NCI-H524 treated with DMSO at 0.1 percent for 48 hours (cell line): ENCODE data around the gene SLC1A2.

Experiments
- DNase-seq: peaks from one replicate; lab custom pipeline; 2025; lab: John Stamatoyannopoulos, UW

Gene SLC1A2

DNA sequence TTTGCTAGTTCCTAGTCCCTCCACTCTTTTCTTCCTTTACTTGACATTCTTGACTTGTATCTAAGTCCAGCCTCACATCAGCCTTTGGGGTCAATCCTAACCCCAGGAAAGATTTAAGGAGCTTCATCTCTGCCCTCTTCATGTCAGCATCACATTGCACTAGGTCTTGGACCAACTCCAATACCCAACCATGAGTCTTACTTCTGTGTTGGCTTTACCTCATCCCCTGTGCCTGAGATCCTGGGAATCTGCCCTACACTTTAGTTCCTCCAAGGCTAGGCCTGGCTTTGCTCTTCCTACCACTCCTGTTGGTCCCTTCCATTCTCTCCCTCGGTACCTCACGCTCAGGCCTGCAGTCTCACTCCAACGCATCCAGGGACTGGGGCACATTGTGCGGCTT is 117.0 kb downstream of the SLC1A2 start:
- no peak for DNase-seq

DNA sequence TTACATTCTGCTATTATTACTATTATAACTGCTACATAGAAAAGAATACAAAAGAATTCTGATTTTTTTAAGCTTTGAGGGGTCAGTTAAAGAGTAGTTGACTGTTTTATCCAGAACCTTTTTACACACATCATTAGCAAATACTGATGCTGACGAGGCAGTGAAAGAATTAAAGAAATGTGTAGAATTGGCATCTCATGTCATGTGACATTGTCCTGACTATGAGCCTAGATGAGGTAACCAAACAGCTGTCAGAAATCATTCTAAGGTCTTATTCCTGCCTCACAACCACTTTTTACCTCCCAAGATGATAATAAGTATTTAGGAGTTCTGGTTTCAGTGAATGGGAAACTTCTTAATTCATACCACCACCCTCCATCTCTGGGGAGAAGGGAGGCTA is 121.0 kb downstream of the SLC1A2 start:
- no peak for DNase-seq

DNA sequence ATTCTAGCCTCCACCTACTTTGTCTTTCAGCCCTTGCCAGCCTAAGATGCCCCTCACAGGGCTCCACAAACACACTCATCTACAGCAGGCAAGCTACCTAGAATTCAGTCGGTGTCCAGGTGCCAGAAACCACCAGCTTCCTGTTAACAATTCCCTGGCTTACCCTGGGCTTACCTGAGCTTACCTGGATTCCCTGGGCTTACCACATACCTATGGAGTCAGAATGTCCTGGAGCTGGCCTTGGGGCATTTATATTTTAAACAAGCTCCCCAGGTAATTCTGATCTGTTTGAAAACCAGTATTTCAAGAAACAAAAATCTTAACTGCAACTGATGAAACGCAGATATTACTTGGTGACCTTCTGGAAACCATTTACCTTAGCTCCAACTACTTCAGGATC is 123.6 kb downstream of the SLC1A2 start:
- DNase-seq, result no peak

DNA sequence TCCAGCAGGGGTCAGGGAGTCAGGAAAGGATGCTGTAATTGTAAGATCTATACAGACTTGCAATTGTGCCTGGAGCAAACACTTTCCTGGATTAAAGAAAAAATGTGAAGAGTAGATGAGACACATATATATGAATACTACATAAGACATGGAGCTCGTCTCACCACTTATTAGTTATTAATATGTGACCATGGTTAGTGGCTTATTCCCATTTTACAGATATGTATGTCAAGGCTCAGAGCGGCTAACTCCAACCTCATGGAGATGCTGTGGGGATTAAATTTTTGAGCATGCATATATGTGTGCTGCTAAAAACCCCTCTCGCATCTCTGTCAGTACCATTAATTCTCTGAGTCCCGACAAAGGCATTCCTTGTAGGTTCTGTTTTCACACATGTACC is 125.7 kb downstream of the SLC1A2 start:
- DNase-seq, result no peak

DNA sequence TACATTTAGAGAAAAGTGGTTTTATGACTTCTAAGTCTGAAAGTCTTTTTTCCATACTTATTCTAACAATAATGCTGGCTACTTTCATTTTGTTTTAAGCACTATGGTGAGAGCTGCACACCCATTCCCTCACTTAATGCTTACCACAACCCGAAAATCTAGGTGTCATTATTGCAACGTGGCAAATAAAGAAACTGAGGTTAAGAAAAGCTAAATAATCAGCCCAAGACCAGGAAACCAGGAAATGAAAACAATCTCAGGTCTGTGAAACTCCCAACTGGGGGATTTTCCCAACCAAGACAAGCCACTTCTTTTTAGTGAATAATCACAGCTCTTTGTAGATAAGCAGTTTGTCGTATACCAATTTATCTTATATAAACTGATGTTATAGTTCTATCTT is 126.3 kb downstream of the SLC1A2 start:
- DNase-seq, result no peak

DNA sequence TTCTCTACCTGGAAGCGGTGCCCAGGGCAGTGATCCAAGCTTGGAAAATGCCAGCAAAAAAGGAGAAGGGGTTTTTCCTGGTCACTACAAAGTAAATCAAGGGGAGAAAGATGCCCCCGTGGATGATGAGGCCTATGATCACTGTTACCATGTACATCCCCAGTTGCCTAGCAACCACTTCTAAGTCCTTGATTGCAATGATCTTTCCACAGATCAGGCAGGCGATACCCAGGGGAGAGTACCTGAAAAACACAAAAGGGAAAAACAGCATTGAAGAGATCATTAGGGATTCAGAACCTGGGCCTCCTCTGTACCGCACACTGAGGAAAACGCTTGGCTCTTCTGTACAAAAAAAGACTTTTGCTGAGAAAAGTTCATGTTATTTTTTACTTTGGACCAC is 127.1 kb downstream of the SLC1A2 start:
- DNase-seq, result no peak

DNA sequence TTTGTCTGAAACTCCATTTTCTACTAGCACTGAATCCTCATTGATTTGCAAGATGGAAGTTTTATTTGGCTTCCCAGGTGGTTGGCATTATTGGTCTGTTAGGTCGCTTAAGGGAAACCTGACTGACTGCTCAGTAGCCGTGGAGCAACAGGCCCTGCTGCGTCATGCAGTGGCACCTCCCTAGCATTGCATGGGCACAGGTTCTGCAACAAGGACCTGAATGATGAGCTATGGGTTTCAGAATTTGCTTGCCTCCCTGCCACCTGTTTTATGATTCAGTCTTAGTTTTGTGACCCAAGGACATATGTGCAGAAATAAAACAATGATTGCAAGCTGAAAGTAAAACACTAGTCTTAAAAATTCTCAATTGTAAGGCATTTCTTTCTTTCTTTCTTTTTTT is 128.5 kb downstream of the SLC1A2 start:
- DNase-seq, result no peak

DNA sequence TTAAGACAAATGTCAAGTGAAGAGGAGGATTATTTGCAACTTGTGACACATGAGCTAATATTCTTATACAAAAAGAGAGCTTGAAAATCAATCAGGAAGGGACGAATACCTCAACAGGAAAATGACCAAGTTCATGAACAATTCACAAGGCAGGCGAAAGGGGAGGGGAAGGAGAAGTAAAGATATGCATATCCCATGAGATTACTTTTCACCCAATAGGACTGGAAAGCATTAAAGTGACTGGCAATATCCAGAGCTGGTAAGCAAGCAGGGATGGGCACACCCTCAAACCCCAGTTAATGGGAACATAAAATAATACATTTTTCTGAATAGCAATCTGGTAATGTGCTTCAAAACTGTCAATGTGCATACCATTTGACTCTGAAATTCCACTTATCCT is 129.5 kb downstream of the SLC1A2 start:
- DNase-seq, result no peak

DNA sequence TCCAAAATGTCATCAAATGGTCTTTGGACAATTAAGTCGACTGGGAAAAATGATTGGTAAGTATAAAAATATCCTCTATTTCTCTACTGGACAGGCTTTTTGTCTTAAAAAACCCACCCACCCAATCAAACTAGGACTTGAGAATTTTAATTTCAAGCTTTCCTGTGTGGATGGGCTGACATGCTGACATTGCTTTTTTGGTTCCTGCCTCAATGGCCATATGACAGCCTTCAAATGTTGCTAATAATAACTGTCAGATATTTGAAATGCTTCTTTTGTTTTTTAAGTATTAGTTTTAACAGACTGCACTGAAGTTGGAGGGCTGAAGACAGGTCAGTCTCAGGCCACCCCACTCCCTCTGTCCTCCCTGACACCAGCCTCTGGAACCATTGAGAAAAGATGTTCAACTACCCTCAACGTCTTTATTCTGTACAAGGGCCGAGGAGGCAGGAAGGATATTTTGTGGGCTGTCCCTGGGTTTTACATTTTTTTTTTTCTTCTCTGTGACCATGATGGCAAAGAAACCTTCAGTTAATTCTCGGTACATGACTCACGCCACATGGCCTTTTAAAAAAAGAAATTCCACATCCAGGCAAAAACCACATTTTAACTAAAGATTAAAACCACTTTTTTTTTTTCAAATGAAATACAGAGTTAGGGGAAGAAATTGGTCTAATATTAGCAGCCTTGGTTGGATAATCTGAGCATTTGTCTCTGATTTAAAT is 130.4 kb downstream of the SLC1A2 start:
- no peak for DNase-seq

DNA sequence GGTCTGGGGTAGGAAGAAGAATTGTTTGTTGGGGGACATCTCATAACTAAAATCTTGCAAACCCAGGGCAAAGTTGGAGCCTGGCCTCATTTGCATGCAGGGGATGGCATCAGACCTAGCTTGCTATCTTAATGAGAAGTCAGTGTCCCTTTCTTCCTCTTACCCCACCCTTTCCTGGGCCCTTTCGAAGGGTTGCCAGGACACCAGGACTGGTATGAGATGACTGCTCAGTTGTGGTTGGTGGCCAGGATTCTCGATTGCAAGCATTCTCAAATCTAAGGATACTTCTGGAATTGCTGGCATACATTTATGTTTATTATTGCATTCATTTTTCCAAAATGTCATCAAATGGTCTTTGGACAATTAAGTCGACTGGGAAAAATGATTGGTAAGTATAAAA is 131.0 kb downstream of the SLC1A2 start:
- no peak for DNase-seq

DNA sequence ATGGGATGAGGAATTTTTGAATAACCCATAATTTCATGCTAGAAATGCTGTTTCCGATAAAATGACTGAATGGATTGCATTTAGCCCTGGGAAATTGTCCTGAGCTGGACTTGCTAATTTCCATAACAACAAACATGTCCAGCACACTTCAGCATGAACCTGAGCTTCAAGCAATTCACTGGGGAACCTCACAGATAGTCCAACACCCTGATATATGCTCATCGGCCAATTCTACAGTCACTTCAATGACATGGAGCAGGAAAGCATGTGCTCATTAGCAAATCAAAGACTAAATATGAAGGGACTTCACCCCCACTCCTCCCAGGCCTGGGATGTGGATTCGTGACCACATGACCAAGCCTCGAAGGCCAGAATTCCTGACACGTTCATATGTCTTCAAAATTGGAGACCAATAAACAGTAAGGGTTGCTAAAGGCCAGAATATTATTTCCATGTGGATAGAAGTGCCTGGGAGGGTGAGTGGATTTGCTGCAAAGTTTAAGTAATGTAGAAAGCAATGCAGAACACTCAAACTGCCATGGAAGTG is 131.9 kb downstream of the SLC1A2 start:
- no peak for DNase-seq

DNA sequence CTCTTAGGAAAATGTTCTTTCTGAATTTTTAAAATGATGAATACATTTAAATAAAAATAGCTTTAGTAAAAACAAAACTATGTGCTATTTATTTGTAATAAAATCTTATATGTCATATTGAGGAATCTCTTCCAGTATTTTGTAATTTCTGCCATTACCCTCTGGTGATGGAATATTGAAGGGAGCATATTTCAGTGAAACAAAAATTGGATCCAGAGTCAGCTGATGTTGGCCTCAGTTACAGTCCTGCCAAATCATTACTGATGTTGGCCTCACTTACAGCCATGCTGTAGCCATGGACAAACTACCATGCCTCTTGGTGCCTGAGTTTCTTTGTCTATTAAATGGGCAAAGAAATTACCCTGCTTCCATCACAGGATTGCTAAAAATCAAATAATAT is 133.2 kb downstream of the SLC1A2 start:
- no peak for DNase-seq

DNA sequence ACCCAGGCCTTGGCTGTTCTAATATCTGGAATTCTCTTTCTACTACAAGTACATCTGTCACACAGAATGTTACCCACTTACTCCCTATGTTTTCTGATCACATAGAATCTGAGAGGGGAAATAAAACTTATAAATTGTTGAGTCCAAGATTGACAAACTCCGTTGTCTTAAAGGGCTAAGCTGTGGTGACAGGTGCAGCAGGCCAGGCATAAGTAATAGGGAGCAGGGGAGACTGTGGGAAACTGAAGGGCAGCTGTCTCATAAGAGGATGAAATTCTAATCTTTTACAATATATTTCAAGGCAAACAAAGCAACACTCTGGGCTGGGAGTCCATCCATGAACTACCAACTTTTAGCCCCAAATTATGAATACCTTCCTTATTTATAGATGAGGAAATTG is 133.9 kb downstream of the SLC1A2 start:
- no peak for DNase-seq

DNA sequence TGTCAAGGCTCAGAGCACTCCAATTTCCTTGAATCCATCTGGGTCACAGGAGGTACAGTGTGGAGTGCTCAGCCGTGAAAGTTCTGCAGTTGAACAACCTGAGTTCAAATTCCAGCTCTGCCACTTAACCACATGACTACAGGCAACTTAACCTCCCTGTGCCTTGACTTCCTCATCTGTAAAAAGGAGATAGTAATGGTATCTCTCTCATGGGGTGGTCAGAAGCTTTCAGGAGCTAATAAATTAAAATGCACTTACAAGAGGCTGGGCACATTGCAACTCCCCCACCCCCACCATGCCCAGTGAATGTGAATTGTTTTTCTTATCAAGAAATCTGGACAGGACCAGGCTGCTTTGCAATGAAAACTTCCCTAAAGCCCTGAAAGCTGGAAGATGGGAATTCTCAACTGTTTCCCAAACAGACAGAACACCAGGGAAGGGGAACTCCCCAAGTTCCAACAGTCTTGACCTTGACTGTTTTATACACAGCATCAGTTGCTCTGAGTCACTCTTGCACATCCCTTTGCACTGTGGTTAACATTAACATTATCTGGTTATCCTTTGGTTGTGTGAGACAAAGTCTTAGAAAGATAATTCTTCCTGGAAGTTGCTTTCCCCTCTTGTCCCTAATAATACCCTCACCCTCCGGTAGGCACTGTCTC is 137.0 kb downstream of the SLC1A2 start:
- DNase-seq, result no peak

DNA sequence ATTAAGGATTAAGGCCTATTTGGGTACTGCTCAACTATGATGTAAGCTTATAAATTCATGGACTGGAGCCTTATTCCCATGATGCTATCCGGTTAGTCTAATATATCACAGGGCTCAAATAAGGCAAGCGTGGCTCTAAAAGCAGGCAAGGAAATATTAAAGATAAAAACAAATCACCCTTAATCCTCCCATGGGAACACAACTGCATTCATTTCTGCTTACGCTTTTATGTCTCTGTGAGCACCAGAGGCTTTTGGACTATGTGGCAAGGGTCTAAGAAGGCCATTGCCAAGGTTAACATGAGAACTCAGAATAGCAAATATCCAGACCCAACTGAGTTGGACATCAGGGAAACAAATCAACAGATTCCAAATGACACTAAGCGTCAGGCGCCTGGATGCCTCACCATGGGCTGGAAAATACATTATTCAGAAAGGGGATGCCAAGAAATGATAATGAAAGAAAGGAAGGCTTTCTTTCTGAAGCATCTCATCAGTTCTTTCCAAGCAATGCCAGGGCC is 138.1 kb downstream of the SLC1A2 start:
- DNase-seq, result no peak

DNA sequence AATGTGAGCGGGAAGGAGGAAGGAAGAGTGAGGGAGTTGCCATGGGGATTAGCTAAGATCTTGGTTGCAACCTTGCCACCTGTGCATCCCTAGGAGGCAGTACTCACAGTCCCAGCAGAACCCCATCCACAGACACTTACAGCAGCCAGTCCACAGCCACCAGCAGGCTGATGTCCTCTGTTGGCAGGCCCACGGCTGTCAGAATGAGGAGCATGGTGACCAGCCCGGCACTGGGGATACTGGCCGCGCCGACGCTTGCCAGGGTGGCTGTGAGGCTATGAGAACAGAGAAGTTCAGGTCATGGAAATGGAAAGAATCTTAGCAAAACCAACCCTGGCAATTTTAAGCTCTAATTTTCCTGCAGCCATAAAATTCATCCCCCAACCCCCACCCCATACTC is 138.6 kb downstream of the SLC1A2 start:
- no peak for DNase-seq

DNA sequence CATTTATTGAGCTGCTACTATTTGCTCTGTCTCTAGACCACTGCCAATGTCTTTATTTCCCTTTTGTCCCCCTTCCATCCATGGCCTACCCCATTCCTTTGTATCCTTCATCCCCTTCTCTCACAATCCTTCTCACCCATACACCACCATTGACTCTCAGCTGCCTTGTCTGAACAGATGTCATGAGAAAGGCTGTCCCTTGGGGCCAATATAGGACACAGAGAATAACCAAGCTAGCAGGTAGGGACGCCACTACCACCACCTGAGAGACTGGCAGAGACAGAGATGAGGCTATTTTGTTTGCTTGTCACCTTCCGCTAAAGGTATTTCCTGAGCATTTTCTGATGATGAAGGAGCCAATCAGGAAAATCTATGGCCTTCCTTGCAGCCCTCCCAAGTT is 141.5 kb downstream of the SLC1A2 start:
- DNase-seq, result no peak

DNA sequence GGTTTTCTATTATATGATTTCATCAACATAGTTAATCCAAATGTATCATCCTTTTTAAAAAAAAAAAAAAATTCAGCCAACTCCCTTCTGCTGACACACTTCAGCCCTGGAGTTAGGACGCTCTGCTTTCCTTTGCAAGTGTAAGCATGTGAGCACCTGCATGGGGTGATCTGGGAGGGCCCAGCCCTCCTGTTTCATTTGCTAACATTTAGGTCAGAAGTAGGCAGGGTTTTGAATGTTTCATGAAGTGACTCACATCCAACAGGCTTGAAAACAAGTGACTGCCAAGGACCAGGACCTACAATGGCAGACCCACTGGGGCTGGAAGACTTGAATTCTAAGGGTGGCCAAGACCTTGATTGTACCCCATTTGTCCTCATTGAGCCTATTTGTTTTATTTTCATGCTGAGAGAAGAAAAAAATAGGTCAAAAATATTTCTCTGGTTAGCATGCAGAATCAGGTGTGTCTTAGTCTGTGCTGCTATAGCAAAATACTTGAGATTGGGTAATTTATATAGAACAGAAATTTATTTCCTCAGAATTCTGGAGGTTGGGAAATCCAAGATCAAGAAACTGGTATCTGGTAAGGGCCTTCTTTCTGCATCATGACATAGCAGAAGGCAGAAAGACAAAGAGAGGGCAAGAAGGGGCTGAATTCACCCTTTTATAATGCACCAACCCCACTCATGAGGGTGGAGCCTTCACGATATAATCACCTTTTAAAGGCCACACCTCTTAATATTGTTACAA is 142.8 kb downstream of the SLC1A2 start:
- DNase-seq, result no peak

DNA sequence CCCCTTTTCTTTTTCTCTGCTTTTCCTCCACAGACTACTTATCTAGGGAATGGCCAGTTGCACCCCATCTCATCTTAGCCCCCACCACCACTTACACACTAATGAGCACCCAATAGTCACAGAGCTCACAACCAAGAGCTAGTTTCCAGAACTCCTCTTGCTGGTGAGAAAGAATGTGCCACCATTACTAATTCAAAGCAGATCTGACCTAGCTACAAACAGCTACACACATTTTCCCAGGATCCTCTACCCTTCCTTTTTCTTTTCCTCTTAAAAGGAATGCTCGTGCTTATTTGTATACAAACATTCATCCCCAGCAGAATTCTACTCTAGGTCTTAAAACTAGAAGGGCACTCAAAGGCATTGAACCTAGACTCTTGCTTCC is 143.6 kb downstream of the SLC1A2 start:
- no peak for DNase-seq

DNA sequence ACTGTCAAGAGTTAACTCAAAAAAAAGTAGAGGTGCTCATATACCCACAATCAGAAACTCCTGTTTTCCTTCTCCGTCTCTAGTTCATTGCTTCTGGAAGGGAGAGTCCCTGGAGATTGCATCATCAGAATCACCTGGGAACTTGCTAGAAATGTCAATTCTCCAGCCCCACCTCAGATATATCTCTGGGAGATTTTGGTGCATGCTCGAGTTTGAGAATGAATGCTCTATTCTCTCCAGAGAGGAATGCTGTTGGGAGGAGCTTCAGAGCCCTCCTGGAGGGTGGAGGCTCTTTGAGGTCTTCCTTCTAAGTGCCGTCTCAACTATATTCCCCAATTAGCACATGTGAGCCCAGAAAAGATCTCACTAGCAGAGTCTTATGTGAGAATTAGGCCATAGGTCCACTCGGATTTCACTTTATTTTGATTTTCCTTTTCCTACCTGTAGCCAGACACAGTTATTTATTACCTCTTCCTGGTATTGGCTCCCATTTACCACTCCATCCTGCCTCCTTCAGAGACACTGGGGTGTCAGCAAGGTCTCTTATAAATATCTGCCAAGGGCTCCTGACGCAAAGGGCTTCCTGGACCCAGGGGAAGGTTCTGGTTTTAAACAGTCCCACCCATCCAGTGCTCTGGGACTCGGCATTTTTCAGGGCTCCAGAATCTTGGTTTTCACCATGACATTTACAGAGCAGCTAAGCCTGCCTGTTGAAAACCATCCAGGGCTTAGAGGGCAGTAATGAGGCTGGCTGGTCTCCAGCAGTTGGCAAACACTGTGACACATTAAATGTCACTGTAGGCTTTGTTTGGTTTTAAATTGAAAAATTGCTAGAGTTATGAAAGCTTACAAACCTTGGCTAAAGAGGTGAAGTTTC is 144.2 kb downstream of the SLC1A2 start:
- DNase-seq, result no peak

DNA sequence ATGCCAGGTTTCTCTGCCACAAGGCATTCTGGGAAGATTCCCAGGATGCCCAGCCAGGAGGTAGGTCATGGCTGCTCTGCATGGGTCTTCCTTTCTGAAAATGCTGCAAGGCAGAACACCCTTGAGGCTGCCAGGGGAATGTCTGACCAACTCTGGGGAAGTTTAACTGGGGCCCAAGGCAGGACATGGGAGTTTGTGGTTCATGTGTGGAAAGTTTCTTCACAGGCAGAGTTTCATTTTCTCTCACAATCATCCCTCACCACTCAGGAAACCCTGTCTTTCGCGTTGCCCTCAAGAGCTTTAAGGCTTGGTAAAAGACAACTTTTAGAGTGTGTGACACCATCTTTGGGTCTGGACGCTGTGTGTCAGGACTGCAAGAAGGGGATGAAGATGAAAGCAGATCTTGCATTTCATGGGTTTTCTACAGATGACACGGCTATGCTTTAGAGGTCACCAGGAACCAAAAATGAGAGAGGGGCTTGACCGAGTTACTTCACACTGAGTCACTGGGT is 146.9 kb downstream of the SLC1A2 start:
- no peak for DNase-seq

DNA sequence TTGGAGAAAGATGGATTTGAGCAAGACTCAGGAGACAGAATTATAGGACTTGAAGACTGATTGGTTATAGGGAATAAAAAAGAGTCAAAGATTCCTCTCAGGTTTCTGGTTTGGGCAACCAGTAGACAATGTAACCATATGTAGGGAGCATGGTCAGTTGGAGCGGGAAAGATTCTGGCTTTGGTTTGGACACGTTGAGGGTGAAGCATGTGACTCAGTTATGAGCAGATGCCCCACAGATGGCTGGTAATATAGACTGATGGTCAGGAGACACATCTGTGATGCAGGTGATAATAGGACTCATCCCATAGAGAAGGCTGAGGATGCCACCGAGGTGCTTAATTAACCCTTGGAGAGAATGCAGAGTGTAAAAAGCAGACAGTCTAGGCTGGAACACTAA is 148.3 kb downstream of the SLC1A2 start:
- DNase-seq, result no peak
